ENCODE data around the gene RBKS.

GRCh38 chr2:27911458-27912210 lies 21.4 kb upstream of the RBKS start:
- TF ChIP-seq CTCF (conservative IDR thresholded peaks at IDR 0.05 in 1 of 2, IDR thresholded peaks at IDR 0.05 in 1 of 2; ENCODE audit: low read depth in 1 of 2, low read length in 2 of 2) (no peak), EZH2 (IDR thresholded peaks at IDR 0.05; ENCODE audit: low read length, missing control alignments) (no peak)
